B cell (primary cell): ENCODE measurements around the gene TSSK2. TPM values are rescaled to one million over a fixed set of nuclear protein-coding genes. Genes with fewer than 3 reads are reported as not detected.

ENCODE experiments used
- ATAC-seq: fragments of 200-7000 bp; cut with Tn5 transposase; one replicate; pipeline ENCODE4 v1.10.0; 2021; ENCODE audit warnings: low read depth, mild to moderate bottlenecking, moderate number of reproducible peaks, moderate library complexity
- CTCF ChIA-PET: fragments of 350-600 bp; sonication (Branson Sonifier 250); formaldehyde crosslinking; loops from one replicate; lab custom pipeline; 2021; ENCODE audit warnings: antibody characterized with exemption, inconsistent platforms; lab: Charles Lee
- POLR2A ChIA-PET: fragments of 350-600 bp; sonication (Branson Sonifier 250); formaldehyde crosslinking; loops from one replicate; lab custom pipeline; 2021; ENCODE audit warnings: antibody characterized with exemption; lab: Charles Lee
- DNase-seq: peaks from one replicate; pipeline ENCODE4 v3.0.0; 2013
- H2AFZ ChIP-seq: 2 replicates; pipeline ENCODE4 v1.6.1; 2012; ENCODE audit warnings: mild to moderate bottlenecking, low read depth, low read length; ENCODE audit not compliant: insufficient read depth, poor library complexity, severe bottlenecking
- H3K27ac ChIP-seq, 2 donors: 1 replicate in 1 of 2; 2 replicates in 1 of 2; pipeline ENCODE4 v1.5.1; 2012 to 2013; ENCODE audit warnings: low read length in 2 of 2, mild to moderate bottlenecking in 2 of 2, moderate library complexity in 1 of 2
- H3K27me3 ChIP-seq, 4 experiments: fragments of 200-600 bp in 1 of 4; sonication (generic) in 1 of 4; replicated peaks in 1 of 4; 1 replicate in 2 of 4; 2 replicates in 2 of 4; pipeline versions ENCODE4 v1.6.1 to v1.7.0; 2013 to 2016; ENCODE audit warnings: low read length in 3 of 4, mild to moderate bottlenecking in 2 of 4, mixed read lengths in 1 of 4, moderate library complexity in 1 of 4; ENCODE audit not compliant: insufficient read depth in 4 of 4, control insufficient read depth in 3 of 4; ENCODE audit errors: control extremely low read depth in 1 of 4
- H3K36me3 ChIP-seq, 2 experiments: replicated peaks in 1 of 2; 1 replicate in 1 of 2; 2 replicates in 1 of 2; pipeline versions ENCODE4 v1.6.1 to v1.7.1; 2013; ENCODE audit warnings: low read length in 1 of 2; ENCODE audit not compliant: insufficient read depth in 2 of 2, control insufficient read depth in 1 of 2; ENCODE audit errors: control extremely low read depth in 1 of 2, extremely low read depth in 1 of 2
- H3K4me1 ChIP-seq, 2 donors: fragments of 200-600 bp in 1 of 2; sonication (generic) in 1 of 2; 1 replicate in 1 of 2; 2 replicates in 1 of 2; pipeline versions ENCODE4 v1.5.1 to v1.6.1; 2013 to 2017; ENCODE audit warnings: low read length in 2 of 2; ENCODE audit not compliant: control insufficient read depth in 2 of 2, insufficient read depth in 2 of 2
- H3K4me2 ChIP-seq: replicated peaks from 2 replicates; pipeline ENCODE3; 2012; ENCODE audit warnings: mild to moderate bottlenecking, low read depth, low read length; ENCODE audit not compliant: poor library complexity, severe bottlenecking
- H3K4me3 ChIP-seq, 5 experiments: fragments of 200-600 bp in 1 of 5; sonication (generic) in 1 of 5; 1 replicate in 3 of 5; 2 replicates in 2 of 5; pipeline versions ENCODE4 v1.5.1 to v1.7.0; 2011 to 2016; ENCODE audit warnings: low read length in 4 of 5, mild to moderate bottlenecking in 4 of 5, low read depth in 2 of 5, control low read depth in 1 of 5, moderate library complexity in 1 of 5; ENCODE audit not compliant: insufficient read depth in 1 of 5; ENCODE audit errors: control extremely low read depth in 1 of 5, extremely low read depth in 1 of 5
- H3K79me2 ChIP-seq: fragments of 200-600 bp; sonication (generic); one replicate; pipeline ENCODE4 v1.6.0; 2016; ENCODE audit warnings: low read length; ENCODE audit not compliant: control insufficient read depth, insufficient read depth
- H3K9ac ChIP-seq: fragments of 200-600 bp; sonication (generic); 2 replicates; pipeline ENCODE4 v1.6.1; 2017; ENCODE audit warnings: mild to moderate bottlenecking, low read length, moderate library complexity
- H3K9me3 ChIP-seq, 3 donors: one replicate each; pipeline versions ENCODE4 v1.6.1 to v1.7.1; 2013; ENCODE audit warnings: low read length in 2 of 3; ENCODE audit not compliant: control insufficient read depth in 2 of 3, insufficient read depth in 1 of 3; ENCODE audit errors: control extremely low read depth in 1 of 3
- H4K20me1 ChIP-seq: 2 replicates; pipeline ENCODE4 v1.6.0; 2012; ENCODE audit warnings: mild to moderate bottlenecking, low read length; ENCODE audit not compliant: insufficient read depth, control insufficient read depth, poor library complexity, severe bottlenecking
- H3K27ac Mint-ChIP-seq: one replicate; pipeline ENCODE4 v1.8.0; 2021; ENCODE audit warnings: mixed read lengths
- H3K27me3 Mint-ChIP-seq: one replicate; pipeline ENCODE4 v1.8.0; 2021; ENCODE audit warnings: mixed read lengths
- H3K4me1 Mint-ChIP-seq: one replicate; pipeline ENCODE4 v1.8.0; 2021; ENCODE audit warnings: mixed read lengths
- H3K4me3 Mint-ChIP-seq: one replicate; pipeline ENCODE4 v1.8.0; 2021; ENCODE audit warnings: mixed read lengths
- H3K9me3 Mint-ChIP-seq: one replicate; pipeline ENCODE4 v1.8.0; 2022; ENCODE audit warnings: mixed read lengths; ENCODE audit not compliant: insufficient read depth
- EZH2 ChIP-seq: IDR thresholded peaks from 2 replicates; pipeline ENCODE4 v1.6.1; 2012; ENCODE audit warnings: borderline replicate concordance, low read depth, mild to moderate bottlenecking, moderate library complexity, low read length; ENCODE audit not compliant: insufficient read depth, poor library complexity, severe bottlenecking
- WGBS: methylation state at CpG from one replicate; pipeline ENCODE4 v1.1.5; 2013; ENCODE audit warnings: missing lambda C conversion rate; ENCODE audit not compliant: insufficient coverage; 5-methylcytosine and 5-hydroxymethylcytosine counted together
- intact Hi-C: fragments of 100-400 bp; cut with micrococcal nuclease; formaldehyde crosslinking; loops from one replicate; pipeline ENCODE4 v1.10.0; 2022
- polyA plus RNA-seq: library from polyadenylated mRNA; depleted of rRNA; stranded (reverse); fragments of >200 nt; gene quantifications from 2 replicates; pipeline ENCODE4 v1.2.3, GENCODE V29; 2012
- total RNA-seq, 2 donors: library from RNA; stranded (reverse); fragments of 120-200 nt in 1 of 2; gene quantifications; 1 replicate in 1 of 2; 2 replicates in 1 of 2; pipeline versions ENCODE4 v1.2.3 to v1.2.4, GENCODE V29; 2013 to 2022
- TF ChIP-seq, protein P1 (sequence below): fragments of 200-600 bp; IDR thresholded peaks from one replicate; pipeline ENCODE4 v1.8.0; 2022; ENCODE audit warnings: antibody characterized with exemption, mild to moderate bottlenecking

The TSSK2 gene
- total and polyA plus RNA-seq, 2 donors (not counting 1 experiment from before 2014, with no cell fraction given), result 0.15 TPM; not detected in 1

DNA sequence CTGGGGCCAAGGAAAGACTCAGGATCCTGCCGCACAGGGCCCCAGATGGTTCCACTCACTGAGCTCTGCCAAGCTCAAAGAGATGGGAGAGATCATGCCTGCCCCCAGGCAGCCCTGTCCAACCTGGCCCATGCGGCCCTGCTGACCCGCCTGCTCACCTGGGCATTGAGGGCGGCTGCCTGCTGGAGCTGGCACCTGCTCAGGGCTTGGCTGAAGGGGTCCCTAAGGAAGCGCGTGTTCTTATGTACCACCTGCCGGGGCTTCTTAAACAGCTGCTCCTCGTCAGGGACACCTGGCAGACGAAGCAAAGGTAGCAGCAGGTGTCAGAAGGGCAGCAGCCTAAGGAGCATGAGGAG is 7.9 kb downstream of the TSSK2 start:
- CTCF ChIA-PET, result interaction anchor here (0.6 kb wide), 1 partner anchor 563 kb away, joined by 3 read pairs; no protein-coding TSS in a partner anchor
- Mint-ChIP-seq H3K9me3 (no peaks in the 10 kb centered on the region), H3K27ac (no peak overlapping the region), H3K4me3 (no peak overlapping the region), H3K4me1 (peaks cover 6% of the 10 kb centered on the region), H3K27me3 (no peaks in the 10 kb centered on the region)
- Histone ChIP-seq H3K4me3 (no peak overlapping the region), H3K4me2 (no peak overlapping the region), H3K79me2 (peaks cover 21% of the 10 kb centered on the region), H3K27ac (no peak overlapping the region), H3K4me1 (peaks cover 4 to 9% of the 10 kb centered on the region in 2 donors), H4K20me1 (peaks cover 14% of the 10 kb centered on the region), H3K9ac (no peak overlapping the region), H3K36me3 (peaks cover 2 to 62% of the 10 kb centered on the region in 2 experiments), H3K9me3 (no peaks in the 10 kb centered on the region), H3K27me3 (no peaks in the 10 kb centered on the region), H2AFZ (no peak overlapping the region)
- ATAC-seq (no peak), DNase-seq (no peak)
- POLR2A ChIA-PET, result no interaction called here
- WGBS, result 97% methylated on average over 9 of the region's 9 CpGs
- intact Hi-C loops, result no loop called here
- TF ChIP-seq, protein P1, sequence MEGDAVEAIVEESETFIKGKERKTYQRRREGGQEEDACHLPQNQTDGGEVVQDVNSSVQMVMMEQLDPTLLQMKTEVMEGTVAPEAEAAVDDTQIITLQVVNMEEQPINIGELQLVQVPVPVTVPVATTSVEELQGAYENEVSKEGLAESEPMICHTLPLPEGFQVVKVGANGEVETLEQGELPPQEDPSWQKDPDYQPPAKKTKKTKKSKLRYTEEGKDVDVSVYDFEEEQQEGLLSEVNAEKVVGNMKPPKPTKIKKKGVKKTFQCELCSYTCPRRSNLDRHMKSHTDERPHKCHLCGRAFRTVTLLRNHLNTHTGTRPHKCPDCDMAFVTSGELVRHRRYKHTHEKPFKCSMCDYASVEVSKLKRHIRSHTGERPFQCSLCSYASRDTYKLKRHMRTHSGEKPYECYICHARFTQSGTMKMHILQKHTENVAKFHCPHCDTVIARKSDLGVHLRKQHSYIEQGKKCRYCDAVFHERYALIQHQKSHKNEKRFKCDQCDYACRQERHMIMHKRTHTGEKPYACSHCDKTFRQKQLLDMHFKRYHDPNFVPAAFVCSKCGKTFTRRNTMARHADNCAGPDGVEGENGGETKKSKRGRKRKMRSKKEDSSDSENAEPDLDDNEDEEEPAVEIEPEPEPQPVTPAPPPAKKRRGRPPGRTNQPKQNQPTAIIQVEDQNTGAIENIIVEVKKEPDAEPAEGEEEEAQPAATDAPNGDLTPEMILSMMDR, result no peak
- TF ChIP-seq EZH2, result no peak

DNA sequence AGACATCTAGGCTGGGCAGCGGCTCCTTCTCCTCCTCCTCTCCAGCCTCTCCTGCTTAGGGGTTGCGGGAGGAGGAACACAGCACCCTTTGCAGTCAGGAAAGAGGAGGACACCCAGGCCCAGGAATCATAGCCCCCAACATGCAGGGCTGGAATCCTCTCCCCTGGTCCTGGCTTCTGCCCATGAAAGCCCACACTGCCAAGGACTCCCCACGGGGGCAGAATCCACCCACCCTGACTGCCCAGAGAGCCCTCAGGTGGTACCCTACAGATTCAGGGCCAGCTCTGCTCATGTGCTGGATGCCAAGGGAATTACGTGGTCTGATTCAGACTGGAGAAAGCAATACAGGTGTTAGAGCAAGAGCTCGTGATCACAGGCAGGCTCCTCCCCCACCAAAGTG is 8.9 kb downstream of the TSSK2 start:
- TF ChIP-seq, protein P1, result no peak
- no peak for TF ChIP-seq EZH2
- Mint-ChIP-seq H3K27ac (no peak overlapping the region), H3K9me3 (no peaks in the 10 kb centered on the region), H3K4me3 (no peak overlapping the region), H3K27me3 (no peaks in the 10 kb centered on the region), H3K4me1 (peaks cover 15% of the 10 kb centered on the region)
- Histone ChIP-seq H3K27me3 (no peaks in the 10 kb centered on the region), H3K27ac (no peak overlapping the region), H3K4me1 (peaks cover 5 to 12% of the 10 kb centered on the region in 2 donors), H4K20me1 (peaks cover 15% of the 10 kb centered on the region), H3K36me3 (peaks cover 2 to 61% of the 10 kb centered on the region in 2 experiments), H2AFZ (no peak overlapping the region), H3K4me3 (no peak overlapping the region), H3K9me3 (no peaks in the 10 kb centered on the region), H3K4me2 (no peak overlapping the region), H3K79me2 (peaks cover 26% of the 10 kb centered on the region), H3K9ac (no peak overlapping the region)
- 98% methylated on average over 5 of the region's 5 CpGs for WGBS
- ChIA-PET CTCF (no interaction called here), POLR2A (no interaction called here)
- intact Hi-C loops, result loop anchor here (5.0 kb wide), 1 partner anchor 33 kb away; no protein-coding TSS in a partner anchor
- ATAC-seq (no peak), DNase-seq (no peak)
